Cardiac ventricle fibroblast (primary cell): ENCODE measurements around the gene ATRAID. TPM values are rescaled to one million over a fixed set of nuclear protein-coding genes. Genes with fewer than 3 reads are reported as not detected.

ENCODE experiments used
- total RNA-seq: library from RNA; depleted of rRNA; stranded (reverse); fragments of >200 nt; gene quantifications from 2 replicates; pipeline ENCODE4 v1.2.3, GENCODE V29; 2015

The ATRAID gene
- 157 and 193 TPM in 2 replicates for total RNA-seq

GRCh38 chr2:27211943-27212625 is at the start of gene ATRAID, which contains the start of gene SLC5A6:
Gene ATRAID (plus strand): TSS chr2:27212041. CDS start chr2:27212369, 328 bp downstream.
Gene SLC5A6 (minus strand): TSS chr2:27212268. CDS start chr2:27207650, 4,618 bp downstream.

GRCh38 chr2:27217173-27218121 is 5.6 kb downstream of the ATRAID start, which contains the start of gene CAD:
Gene CAD (plus strand): TSS chr2:27217369. CDS start chr2:27217552, 183 bp downstream.

GRCh38 chr2:27262379-27263286 is 50.8 kb downstream of the ATRAID start, which contains the start of gene SLC30A3:
Gene SLC30A3 (minus strand): TSS chr2:27263047. CDS start chr2:27262906, 141 bp downstream.

Other genes starting within 250 kb of the ATRAID start
- gene MAPRE3, start 241.4 kb upstream of the ATRAID start, total RNA-seq: 9.9 and 14.4 TPM in 2 replicates
- gene TMEM214, start 179.1 kb upstream of the ATRAID start, total RNA-seq: 49.5 and 65.0 TPM in 2 replicates
- 10.2 and 12.7 TPM in 2 replicates for gene AGBL5, start 160.4 kb upstream of the ATRAID start, total RNA-seq
- gene OST4, start 140.4 kb upstream of the ATRAID start, total RNA-seq: 215 and 321 TPM in 2 replicates
- 661 and 781 TPM in 2 replicates for gene EMILIN1, start 133.4 kb upstream of the ATRAID start, total RNA-seq
- gene KHK, start 125.3 kb upstream of the ATRAID start, total RNA-seq: 1.1 TPM in 1 of 2 replicates, not detected in the other
- gene CGREF1, start 92.9 kb upstream of the ATRAID start, total RNA-seq: 9.6 and 12.3 TPM in 2 replicates
- gene ABHD1, start 88.2 kb upstream of the ATRAID start, total RNA-seq: 0.06 TPM in 1 of 2 replicates, not detected in the other
- 54.4 and 60.6 TPM in 2 replicates for gene PREB, start 77.4 kb upstream of the ATRAID start, total RNA-seq
- gene PRR30, start 72.6 kb upstream of the ATRAID start, total RNA-seq: not detected in 2 replicates
- 0.10 and 0.44 TPM in 2 replicates for gene TCF23, start 63.0 kb upstream of the ATRAID start, total RNA-seq
- 12.2 and 13.5 TPM in 2 replicates for gene SLC5A6, start 227 bp downstream of the ATRAID start, total RNA-seq
- 27.5 and 30.3 TPM in 2 replicates for gene CAD, start 5.3 kb downstream of the ATRAID start, total RNA-seq
- 0.06 and 0.10 TPM in 2 replicates for gene SLC30A3, start 51.0 kb downstream of the ATRAID start, total RNA-seq
- not detected in 2 replicates for gene DNAJC5G, start 63.4 kb downstream of the ATRAID start, total RNA-seq
- gene TRIM54, start 70.4 kb downstream of the ATRAID start, total RNA-seq: not detected in 2 replicates
- gene UCN, start 96.4 kb downstream of the ATRAID start, total RNA-seq: 1.1 and 1.2 TPM in 2 replicates
- 123 and 139 TPM in 2 replicates for gene MPV17, start 111.1 kb downstream of the ATRAID start, total RNA-seq
- 23.2 and 28.6 TPM in 2 replicates for gene GTF3C2, start 144.7 kb downstream of the ATRAID start, total RNA-seq
- gene EIF2B4, start 158.3 kb downstream of the ATRAID start, total RNA-seq: 28.6 and 35.0 TPM in 2 replicates
- 87.7 and 96.2 TPM in 2 replicates for gene SNX17, start 158.6 kb downstream of the ATRAID start, total RNA-seq
- 3.0 and 5.4 TPM in 2 replicates for gene ZNF513, start 168.7 kb downstream of the ATRAID start, total RNA-seq
- gene PPM1G, start 197.6 kb downstream of the ATRAID start, total RNA-seq: 51.3 and 53.0 TPM in 2 replicates
- 74.3 and 82.3 TPM in 2 replicates for gene NRBP1, start 216.6 kb downstream of the ATRAID start, total RNA-seq
- not detected in 2 replicates for gene KRTCAP3, start 230.3 kb downstream of the ATRAID start, total RNA-seq